Measurements from ENCODE around the gene SAPCD1.
A peak's percentile ranks its signal among the peaks of the same experiment; 100 is the strongest.
"Not testable (repeated sequence)": the region's sequence is repeated elsewhere in the genome, so short reads cannot be mapped to it uniquely, and the experiment has no call there.

The SAPCD1 gene

DNA sequence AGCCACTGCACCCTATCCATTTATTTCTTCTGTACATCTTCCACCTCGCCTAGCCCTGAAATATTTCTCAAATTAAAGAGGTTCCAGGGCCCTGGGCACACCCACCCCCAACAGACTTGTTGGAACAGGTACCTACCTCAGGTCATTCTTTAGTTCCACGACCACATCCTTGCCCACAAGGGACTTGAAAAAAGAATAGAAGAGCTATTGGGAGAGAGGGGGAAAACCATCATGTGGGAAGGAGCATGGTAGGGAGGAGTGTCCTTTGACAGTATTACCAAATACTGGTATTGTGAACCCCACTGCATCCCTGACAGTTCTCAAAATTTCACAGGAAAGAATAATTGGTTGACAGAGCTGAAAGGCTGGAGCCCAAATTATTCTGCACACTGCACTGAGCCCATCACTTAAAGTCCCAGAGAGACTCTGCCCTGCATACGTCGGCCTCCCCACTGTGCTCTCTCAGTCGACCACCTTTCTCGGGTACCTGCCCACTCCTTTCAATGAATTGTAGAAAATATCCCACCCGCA lies 43.5 kb downstream of the SAPCD1 start:
- DNase-seq = peak in 1 of 3 donors; percentile 18

DNA sequence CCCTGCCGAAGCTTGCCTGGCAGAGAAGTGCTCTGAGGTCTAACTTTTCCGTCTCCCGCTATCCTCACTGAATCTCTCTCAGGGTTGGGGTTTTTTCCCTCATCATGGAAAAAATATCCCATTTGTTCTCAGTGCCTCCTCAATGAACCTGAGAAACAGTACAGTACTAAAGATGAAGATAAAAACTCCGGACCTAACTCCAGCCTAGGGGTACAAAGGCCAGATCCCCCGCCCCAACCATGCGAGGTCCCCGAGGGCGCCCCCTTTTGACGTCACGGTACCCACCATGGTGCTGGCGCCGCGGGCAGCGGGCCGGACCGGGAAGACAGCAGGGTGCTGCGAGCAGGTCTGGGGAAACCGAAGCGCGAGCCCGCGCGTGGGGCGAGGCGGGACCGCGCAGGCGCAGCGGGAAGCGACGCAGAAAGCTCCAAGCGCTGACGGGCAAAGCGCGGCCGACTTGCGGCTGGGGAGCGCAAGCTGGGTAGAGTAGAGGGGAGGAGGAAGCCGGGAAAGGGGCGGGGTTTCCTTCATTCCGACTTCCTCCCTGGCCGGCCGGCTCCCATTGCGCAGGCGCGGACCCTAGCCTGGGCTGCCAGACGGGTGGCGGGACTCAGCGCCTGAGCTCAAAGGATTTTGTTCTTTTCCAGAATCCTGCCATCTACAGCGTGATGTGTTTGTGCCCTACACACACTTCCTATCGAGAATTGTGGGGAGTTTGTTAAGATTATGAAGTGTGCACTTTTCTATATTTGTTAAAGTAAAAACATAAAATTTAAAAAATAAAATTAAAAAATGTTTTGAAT lies 44.2 kb downstream of the SAPCD1 start, which contains the start of gene LSM2:
Gene LSM2 (minus strand): TSS at position 497 of the 803 bp plus-strand sequence. CDS start 209 bp downstream, at position 288.
- peak; percentile 99 for DNase-seq

- DNase-seq = not testable (repeated sequence)
Measured at GRCh38 chr6:31808599-31808998, 46.1 kb downstream of the SAPCD1 start.

DNA sequence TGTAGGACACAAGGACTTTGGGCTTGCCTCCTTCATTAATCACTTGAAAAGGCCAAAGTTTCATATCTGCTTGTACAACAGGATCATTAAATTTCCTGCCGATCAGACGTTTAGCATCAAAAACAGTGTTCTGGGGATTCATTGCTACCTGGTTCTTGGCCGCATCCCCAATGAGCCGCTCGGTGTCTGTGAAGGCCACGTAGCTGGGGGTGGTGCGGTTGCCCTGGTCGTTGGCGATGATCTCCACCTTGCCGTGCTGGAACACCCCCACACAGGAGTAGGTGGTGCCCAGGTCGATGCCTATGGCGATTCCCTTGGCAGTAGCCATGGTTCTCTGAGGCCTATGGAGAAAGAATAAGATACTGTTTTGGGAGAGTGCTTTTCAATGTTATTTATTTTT lies 49.2 kb downstream of the SAPCD1 start:
- no peak for DNase-seq

GRCh38 chr6:31813465-31813849 lies 51.0 kb downstream of the SAPCD1 start:
- DNase-seq = no peak
